Nephron (organoid): ENCODE data around the gene GINS2.

ENCODE experiments used
- H3K27ac Mint-ChIP-seq, 3 experiments: 2 replicates each; pipeline ENCODE4 v1.8.0; 2020; ENCODE audit warnings: mixed read lengths in 3 of 3, mild to moderate bottlenecking in 2 of 3, moderate library complexity in 1 of 3
- H3K27me3 Mint-ChIP-seq: 2 replicates; pipeline ENCODE4 v1.8.0; 2021; ENCODE audit warnings: low read depth, mild to moderate bottlenecking, moderate library complexity, mixed read lengths
- H3K36me3 Mint-ChIP-seq: 2 replicates; pipeline ENCODE4 v1.8.0; 2020; ENCODE audit warnings: low read depth, mixed read lengths
- H3K4me1 Mint-ChIP-seq: 2 replicates; pipeline ENCODE4 v1.8.0; 2020; ENCODE audit warnings: mixed read lengths
- H3K4me3 Mint-ChIP-seq, 3 experiments: 2 replicates each; pipeline ENCODE4 v1.8.0; 2020; ENCODE audit warnings: mild to moderate bottlenecking in 3 of 3, mixed read lengths in 3 of 3, moderate library complexity in 2 of 3
- H3K9me3 Mint-ChIP-seq: 2 replicates; pipeline ENCODE4 v1.8.0; 2020; ENCODE audit warnings: mixed read lengths
- TF ChIP-seq, protein P1 (sequence below), 3 experiments: fragments of 200-600 bp; sonication (generic); IDR thresholded peaks; one replicate each; pipeline ENCODE4 v1.5.0; 2021; ENCODE audit warnings: antibody characterized with exemption in 3 of 3; ENCODE audit not compliant: unreplicated experiment in 3 of 3

The GINS2 gene

DNA sequence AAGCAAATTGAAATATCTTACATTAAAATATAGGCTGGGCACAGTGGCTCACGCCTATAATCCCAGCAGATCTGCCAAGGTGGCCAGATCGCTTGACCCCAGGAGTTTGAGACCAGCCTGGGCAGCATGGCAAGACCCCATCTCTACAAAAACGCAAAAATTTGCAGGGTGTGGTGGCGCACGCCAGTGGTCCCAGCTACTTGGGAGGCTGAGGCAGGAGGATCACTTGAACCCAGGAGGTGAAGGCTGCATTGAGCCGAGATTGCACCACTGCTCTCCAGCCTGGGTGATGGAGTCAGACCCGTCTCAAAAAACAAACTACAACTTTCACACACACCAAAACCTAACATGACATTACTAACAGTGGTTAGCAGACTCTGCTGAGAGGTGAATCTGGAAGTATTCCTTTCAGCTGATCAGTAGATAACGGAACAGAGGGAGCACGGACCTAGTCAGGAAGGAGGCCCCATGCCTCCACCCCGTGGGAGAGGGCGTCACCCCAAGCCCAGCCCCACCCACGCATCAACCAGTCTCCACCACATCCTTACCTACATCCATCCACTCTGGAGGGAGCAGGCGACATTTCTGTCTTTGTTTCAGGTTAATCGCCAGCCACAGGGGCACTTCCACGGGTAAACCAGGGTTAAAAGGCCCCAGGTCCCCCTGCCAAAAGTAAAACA is 1.7 kb downstream of the GINS2 start:
- Mint-ChIP-seq H3K4me1 (peaks cover 25% of the 10 kb centered on the region), H3K9me3 (no peaks in the 10 kb centered on the region), H3K36me3 (peaks cover 10% of the 10 kb centered on the region), H3K4me3 (peak overlapping the region; percentile 77 to 79 (median 77)), H3K27me3 (peaks cover 9% of the 10 kb centered on the region), H3K27ac (no peak overlapping the region)
- TF ChIP-seq, protein P1, sequence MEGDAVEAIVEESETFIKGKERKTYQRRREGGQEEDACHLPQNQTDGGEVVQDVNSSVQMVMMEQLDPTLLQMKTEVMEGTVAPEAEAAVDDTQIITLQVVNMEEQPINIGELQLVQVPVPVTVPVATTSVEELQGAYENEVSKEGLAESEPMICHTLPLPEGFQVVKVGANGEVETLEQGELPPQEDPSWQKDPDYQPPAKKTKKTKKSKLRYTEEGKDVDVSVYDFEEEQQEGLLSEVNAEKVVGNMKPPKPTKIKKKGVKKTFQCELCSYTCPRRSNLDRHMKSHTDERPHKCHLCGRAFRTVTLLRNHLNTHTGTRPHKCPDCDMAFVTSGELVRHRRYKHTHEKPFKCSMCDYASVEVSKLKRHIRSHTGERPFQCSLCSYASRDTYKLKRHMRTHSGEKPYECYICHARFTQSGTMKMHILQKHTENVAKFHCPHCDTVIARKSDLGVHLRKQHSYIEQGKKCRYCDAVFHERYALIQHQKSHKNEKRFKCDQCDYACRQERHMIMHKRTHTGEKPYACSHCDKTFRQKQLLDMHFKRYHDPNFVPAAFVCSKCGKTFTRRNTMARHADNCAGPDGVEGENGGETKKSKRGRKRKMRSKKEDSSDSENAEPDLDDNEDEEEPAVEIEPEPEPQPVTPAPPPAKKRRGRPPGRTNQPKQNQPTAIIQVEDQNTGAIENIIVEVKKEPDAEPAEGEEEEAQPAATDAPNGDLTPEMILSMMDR (IDR thresholded peaks at IDR 0.05; ENCODE audit: unreplicated experiment in 3 of 3), result no peak

DNA sequence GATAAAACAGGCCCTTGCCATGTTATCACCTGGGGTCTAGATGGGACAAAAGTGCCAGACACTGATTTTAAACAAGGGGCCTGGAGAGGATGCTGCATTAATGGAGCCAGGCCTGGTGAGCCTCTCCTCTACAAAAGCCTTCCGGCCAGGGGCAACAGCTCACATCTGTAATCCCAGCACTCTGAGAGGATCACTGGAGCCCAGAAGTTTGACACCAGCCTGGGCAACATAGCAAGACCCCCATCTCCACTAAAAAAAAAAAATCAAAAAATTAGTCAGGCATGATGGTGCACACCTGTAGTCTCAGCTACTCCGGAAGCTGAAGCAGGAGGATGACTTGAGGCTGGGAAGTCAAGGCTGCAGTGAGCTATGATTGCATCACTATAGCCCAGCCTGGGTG is 3.5 kb downstream of the GINS2 start:
- TF ChIP-seq, protein P1 (IDR thresholded peaks at IDR 0.05; ENCODE audit: unreplicated experiment in 3 of 3), result no peak
- H3K27me3 Mint-ChIP-seq, result peaks cover 7% of the 10 kb centered on the region
- H3K4me1 Mint-ChIP-seq, result peaks cover 20% of the 10 kb centered on the region
- no peaks in the 10 kb centered on the region for H3K9me3 Mint-ChIP-seq
- H3K27ac Mint-ChIP-seq, result no peak overlapping the region
- H3K4me3 Mint-ChIP-seq, result no peak overlapping the region
- peaks cover 20% of the 10 kb centered on the region for H3K36me3 Mint-ChIP-seq

DNA sequence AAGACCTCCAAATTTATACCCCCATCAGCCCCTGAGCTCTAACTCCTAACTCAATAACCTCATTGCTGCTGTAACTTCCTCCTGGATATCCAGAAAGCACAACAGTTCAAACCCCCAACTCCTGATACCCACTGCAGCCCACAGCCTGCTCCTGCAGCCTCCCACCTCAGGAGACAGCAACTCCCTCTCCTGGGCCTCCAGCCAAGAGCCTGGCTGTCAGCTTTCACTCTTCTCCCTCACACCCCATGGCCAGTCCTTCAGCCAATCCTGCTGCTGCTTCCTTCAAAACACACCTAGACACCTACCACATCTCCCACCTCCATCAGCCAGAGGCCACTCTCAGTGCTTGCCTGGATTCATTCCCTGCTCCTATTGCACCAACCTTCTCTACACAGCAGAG is 5.4 kb downstream of the GINS2 start:
- peak overlapping the region in 1 of 3 experiments; percentile 37 for H3K27ac Mint-ChIP-seq
- H3K4me1 Mint-ChIP-seq, result peaks cover 17% of the 10 kb centered on the region
- TF ChIP-seq, protein P1 (IDR thresholded peaks at IDR 0.05; ENCODE audit: unreplicated experiment in 3 of 3), result no peak
- H3K4me3 Mint-ChIP-seq, result no peak overlapping the region
- H3K27me3 Mint-ChIP-seq, result peaks cover 4% of the 10 kb centered on the region
- no peaks in the 10 kb centered on the region for H3K9me3 Mint-ChIP-seq
- H3K36me3 Mint-ChIP-seq, result peaks cover 32% of the 10 kb centered on the region

DNA sequence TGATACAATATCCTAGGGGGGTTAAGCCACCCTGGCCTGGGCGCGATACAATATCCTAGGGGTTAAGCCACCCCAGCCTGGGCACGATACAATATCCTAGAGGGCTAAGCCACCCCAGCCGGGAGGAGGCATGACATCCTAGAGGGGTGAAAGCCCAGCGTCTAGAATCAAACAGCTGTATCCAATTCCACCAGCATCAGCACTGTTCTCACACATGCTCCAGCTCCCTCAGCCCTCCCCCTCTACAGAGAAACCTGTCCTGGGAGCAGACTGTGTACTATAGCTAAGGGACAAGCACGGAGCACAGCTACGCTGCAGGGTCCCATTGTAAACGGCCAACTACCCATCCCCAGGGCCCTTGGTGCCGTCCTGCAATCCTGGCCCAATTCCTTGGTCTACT is 6.2 kb downstream of the GINS2 start:
- peaks cover 41% of the 10 kb centered on the region for H3K36me3 Mint-ChIP-seq
- H3K27ac Mint-ChIP-seq, result no peak overlapping the region
- H3K4me1 Mint-ChIP-seq, result peaks cover 16% of the 10 kb centered on the region
- no peaks in the 10 kb centered on the region for H3K9me3 Mint-ChIP-seq
- no peak overlapping the region for H3K4me3 Mint-ChIP-seq
- H3K27me3 Mint-ChIP-seq, result peaks cover 4% of the 10 kb centered on the region
- TF ChIP-seq, protein P1 (IDR thresholded peaks at IDR 0.05; ENCODE audit: unreplicated experiment in 3 of 3), result no peak

GRCh38 chr16:85681255-85681654 is 7.5 kb downstream of the GINS2 start:
- H3K27ac Mint-ChIP-seq, result no peak overlapping the region
- no peak overlapping the region for H3K4me3 Mint-ChIP-seq
- peaks cover 4% of the 10 kb centered on the region for H3K27me3 Mint-ChIP-seq
- TF ChIP-seq, protein P1 (IDR thresholded peaks at IDR 0.05; ENCODE audit: unreplicated experiment in 3 of 3), result no peak
- H3K4me1 Mint-ChIP-seq, result peaks cover 11% of the 10 kb centered on the region
- peaks cover 45% of the 10 kb centered on the region for H3K36me3 Mint-ChIP-seq
- no peaks in the 10 kb centered on the region for H3K9me3 Mint-ChIP-seq

GRCh38 chr16:85680352-85680944 is 8.3 kb downstream of the GINS2 start:
- TF ChIP-seq, protein P1 (IDR thresholded peaks at IDR 0.05; ENCODE audit: unreplicated experiment in 3 of 3), result no peak
- Mint-ChIP-seq H3K27me3 (peaks cover 4% of the 10 kb centered on the region), H3K36me3 (peaks cover 49% of the 10 kb centered on the region), H3K27ac (peak overlapping the region in 1 of 3 experiments; percentile 45), H3K4me1 (peaks cover 16% of the 10 kb centered on the region), H3K9me3 (no peaks in the 10 kb centered on the region), H3K4me3 (no peak overlapping the region)
